ENCODE data around the gene DACT1.

The DACT1 gene

DNA sequence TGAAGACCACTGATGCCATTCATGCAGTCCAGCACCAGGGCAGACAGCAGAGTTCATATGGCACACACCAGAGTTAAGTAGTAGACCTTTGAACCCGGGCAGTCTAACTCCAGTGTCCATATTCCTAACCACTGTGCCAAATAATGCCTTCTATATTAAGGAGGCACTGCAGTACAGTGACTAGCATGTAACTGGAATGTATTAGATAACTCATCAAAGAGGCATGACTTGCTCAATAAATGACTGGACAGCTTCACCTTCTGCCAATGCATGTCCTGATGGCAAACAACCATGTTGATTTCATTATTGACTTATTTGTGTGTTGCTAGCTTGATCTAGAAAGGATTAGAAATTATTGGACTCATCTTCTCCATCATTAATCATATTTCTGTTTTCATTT lies 40.2 kb downstream of the DACT1 start:
- no peak for DNase-seq (ENCODE audit: low spot score)
- TF ChIP-seq CTCF (IDR thresholded peaks at IDR 0.05; ENCODE audit: extremely low read depth, missing control alignments): no peak

DNA sequence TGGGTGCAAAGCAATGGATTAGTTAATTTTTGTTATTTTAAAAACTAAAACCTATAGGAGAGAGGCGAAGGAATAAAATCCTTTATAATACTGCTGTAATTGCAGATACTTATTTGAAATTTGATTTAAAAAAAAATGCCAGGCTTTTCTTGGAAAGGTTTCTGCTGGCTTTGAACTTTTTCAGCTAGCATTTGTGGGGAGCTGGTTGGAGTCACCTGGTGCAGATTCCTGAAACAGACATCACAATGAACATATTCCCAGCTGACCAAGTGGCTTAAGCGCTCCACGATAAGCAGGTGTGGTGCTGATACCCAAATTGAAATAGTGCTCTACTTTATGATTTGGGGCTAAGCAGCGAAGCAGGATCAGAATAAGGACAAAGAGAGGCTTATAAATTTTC lies 42.9 kb downstream of the DACT1 start:
- no peak for TF ChIP-seq CTCF (IDR thresholded peaks at IDR 0.05; ENCODE audit: extremely low read depth, missing control alignments)
- DNase-seq (ENCODE audit: low spot score): no peak

- no peak for TF ChIP-seq CTCF (IDR thresholded peaks at IDR 0.05; ENCODE audit: extremely low read depth, missing control alignments)
- no peak for DNase-seq (ENCODE audit: low spot score)
Observed at GRCh38 chr14:58687232-58687795, 49.6 kb downstream of the DACT1 start.

DNA sequence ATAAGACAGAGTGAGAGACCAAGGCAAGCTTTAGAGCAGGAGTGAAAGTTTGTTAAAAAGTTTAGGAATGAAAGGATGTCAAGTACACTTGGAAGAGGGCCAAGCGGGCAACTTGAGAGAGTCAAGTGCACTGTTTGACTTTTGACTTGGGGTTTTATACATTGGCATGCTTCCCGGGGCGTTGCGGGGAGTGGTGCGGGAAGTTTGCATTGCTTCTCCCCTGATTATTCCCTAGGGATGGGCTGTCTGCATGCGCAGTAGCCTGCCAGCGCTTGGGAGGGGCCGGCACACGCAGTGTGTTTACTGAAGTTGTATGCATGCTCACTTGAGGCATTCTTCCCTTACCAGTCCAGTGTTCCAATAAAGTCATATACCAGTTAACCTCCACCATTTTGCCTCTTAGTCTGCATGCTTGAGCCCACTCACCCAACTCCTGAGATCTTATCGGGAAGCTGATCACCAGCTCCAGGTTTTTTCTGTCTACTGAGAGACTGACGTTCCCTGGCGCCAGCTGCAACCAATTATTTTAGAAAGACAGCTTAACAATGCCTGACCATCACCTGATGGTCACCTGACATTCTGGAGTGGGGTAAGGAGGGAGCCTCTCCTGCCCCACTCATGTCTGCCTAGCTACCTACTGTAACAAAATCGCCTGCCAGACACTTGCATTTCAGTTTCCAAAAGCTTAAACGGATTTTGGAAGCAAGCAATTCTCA lies 53.2 kb downstream of the DACT1 start:
- DNase-seq (ENCODE audit: low spot score): no peak
- no peak for TF ChIP-seq CTCF (IDR thresholded peaks at IDR 0.05; ENCODE audit: extremely low read depth, missing control alignments)

DNA sequence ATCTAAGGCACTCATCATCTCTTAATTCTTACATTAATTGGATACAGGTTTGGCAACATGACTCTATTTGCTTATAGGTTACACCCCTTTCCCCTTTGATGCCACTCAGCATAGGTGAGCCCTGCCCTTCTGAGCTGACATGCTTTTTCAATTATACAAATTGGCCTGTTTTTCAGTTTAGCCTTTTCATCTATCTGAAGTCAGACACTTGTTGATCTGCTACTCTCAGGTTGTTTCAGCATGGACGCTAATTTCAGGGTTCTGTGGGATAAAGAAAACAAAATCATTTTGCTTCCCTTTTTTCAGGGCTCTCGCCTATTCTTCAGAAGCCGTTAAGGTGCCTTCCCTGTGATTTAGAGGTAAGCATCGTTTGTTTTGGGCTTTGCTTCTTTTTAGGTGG lies 55.3 kb downstream of the DACT1 start:
- TF ChIP-seq CTCF (IDR thresholded peaks at IDR 0.05; ENCODE audit: extremely low read depth, missing control alignments): no peak
- no peak for DNase-seq (ENCODE audit: low spot score)

GRCh38 chr14:58695514-58695913 lies 57.8 kb downstream of the DACT1 start:
- DNase-seq (ENCODE audit: low spot score): no peak
- no peak for TF ChIP-seq CTCF (IDR thresholded peaks at IDR 0.05; ENCODE audit: extremely low read depth, missing control alignments)

- DNase-seq (ENCODE audit: low spot score): no peak
- no peak for TF ChIP-seq CTCF (IDR thresholded peaks at IDR 0.05; ENCODE audit: extremely low read depth, missing control alignments)
Observed at GRCh38 chr14:58697266-58697929, 59.6 kb downstream of the DACT1 start.
